GM12891 (cell line): Measurements from ENCODE around the gene BGLAP.
"Not testable (repeated sequence)": the region's sequence is repeated elsewhere in the genome, so short reads cannot be mapped to it uniquely, and the experiment has no call there.

Experiments
- DNase-seq: peaks from one replicate; pipeline ENCODE4 v3.0.0; 2011; ENCODE audit warnings: low spot score; ENCODE audit not compliant: insufficient read length
- FAIRE-seq: peaks from 2 replicates; lab custom pipeline; 2011; peaks lifted over from hg19 to GRCh38; lab: Jason Lieb, UNC
- PAX5 ChIP-seq: IDR thresholded peaks from 2 replicates; pipeline ENCODE4 v1.6.1; 2011; ENCODE audit warnings: low read length, moderate library complexity, mild to moderate bottlenecking; ENCODE audit not compliant: insufficient read depth, severe bottlenecking
- POLR2A ChIP-seq: IDR thresholded peaks from 2 replicates; pipeline ENCODE4 v1.6.1; 2011; ENCODE audit warnings: low read depth, low read length, control low read depth
- POLR2AphosphoS5 ChIP-seq: IDR thresholded peaks from 2 replicates; pipeline ENCODE4 v1.6.1; 2011; ENCODE audit warnings: low read depth, low read length, control low read depth
- POU2F2 ChIP-seq: IDR thresholded peaks from 2 replicates; pipeline ENCODE4 v1.6.1; 2011; ENCODE audit warnings: low read depth, mild to moderate bottlenecking, control low read depth, low read length, moderate library complexity
- SPI1 ChIP-seq: IDR thresholded peaks from 2 replicates; pipeline ENCODE4 v1.6.1; 2011; ENCODE audit warnings: low read depth, low read length, control low read depth
- TAF1 ChIP-seq: IDR thresholded peaks from 2 replicates; pipeline ENCODE4 v1.6.1; 2011; ENCODE audit warnings: low read depth, low read length, control low read depth

Gene BGLAP

DNA sequence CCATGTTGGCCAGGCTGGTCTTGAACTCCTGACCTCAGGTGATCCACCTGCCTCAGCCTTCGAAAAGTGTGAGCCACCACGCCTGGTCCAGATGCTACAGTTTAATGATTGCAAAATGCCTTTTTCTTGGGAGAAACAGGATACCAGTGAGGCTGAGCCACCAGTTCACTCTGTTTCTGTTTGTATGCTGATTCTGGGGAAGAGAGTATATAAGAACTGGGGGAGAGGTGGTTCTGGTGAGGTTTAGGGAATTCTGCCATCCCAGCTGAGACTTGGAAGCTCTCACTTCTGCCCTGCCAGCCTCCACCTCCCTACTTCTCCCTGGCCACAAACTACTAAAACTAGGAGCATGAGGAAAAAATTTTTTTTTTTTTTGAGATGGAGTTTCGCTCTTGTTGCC, 37.3 kb upstream of the BGLAP start:
- FAIRE-seq = no peak
- TF ChIP-seq TAF1 (no peak), SPI1 (no peak), PAX5 (no peak), POLR2A (no peak), POU2F2 (no peak), POLR2AphosphoS5 (no peak)
- no peak for DNase-seq

DNA sequence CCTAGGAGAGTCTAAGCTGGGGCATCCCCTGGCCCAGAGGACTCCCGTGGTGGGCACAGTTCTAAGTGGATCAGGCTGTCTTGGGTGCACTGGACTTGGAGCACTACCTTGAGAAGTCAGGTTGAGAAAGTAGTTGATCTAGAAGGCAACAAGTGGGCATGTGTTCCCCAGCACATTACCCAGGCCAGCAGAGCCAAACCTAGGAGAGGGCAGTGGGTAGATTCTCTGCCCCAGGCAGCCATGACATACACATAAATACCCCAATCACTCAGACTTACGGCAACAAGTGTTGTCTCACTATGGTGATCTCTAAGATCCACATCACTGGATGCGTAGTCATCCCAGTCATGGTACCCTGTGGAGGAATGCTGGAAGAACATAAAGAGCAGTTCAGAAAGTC, 30.7 kb upstream of the BGLAP start:
- no peak for TF ChIP-seq POU2F2
- no peak for TF ChIP-seq SPI1
- no peak for TF ChIP-seq POLR2A
- FAIRE-seq (no peak), DNase-seq (no peak)

DNA sequence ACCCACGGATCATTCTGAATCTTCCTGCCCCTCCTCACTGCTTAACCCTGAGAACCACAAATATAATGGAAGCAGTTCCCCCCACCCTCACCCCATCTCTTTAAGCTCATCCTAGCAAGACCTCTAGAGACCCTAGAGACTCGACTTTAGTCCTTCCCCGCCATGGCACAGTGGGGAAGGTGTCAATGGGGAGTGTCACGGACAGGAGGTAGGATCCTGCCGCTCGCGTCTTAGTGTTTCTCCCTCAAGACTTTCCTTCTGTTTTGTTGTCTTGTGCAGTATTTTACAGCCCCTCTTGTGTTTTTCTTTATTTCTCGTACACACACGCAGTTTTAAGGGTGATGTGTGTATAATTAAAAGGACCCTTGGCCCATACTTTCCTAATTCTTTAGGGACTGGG, 29.9 kb upstream of the BGLAP start:
- TF ChIP-seq PAX5 (no peak), POLR2A (no peak), POU2F2 (no peak), POLR2AphosphoS5 (no peak), TAF1 (no peak), SPI1 (no peak)
- no peak for DNase-seq
- no peak for FAIRE-seq

DNA sequence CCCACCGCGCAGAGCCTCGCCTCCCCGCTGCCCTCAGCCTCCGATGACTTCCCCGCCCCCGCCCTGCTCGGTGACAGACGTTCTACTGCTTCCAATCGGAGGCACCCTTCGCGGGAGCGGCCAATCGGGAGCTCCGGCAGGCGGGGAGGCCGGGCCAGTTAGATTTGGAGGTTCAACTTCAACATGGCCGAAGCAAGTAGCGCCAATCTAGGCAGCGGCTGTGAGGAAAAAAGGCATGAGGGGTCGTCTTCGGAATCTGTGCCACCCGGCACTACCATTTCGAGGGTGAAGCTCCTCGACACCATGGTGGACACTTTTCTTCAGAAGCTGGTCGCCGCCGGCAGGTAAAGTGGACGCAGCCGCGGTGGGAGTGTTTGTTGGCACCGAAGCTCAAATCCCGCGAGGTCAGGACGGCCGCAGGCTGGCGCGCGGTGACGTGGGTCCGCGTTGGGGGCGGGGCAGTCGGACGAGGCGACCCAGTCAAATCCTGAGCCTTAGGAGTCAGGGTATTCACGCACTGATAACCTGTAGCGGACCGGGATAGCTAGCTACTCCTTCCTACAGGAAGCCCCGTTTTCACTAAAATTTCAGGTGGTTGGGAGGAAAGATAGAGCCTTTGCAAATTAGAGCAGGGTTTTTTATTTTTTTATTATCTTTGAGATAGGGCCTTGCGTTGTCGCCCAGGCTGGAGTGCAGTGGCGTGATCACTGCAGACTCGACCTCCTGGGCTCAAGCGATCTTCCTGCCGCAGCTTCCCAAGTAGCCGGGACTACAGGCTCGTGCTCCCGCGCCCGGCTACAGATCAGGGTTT, 28.9 kb upstream of the BGLAP start, which contains the start of gene PMF1:
TSS of gene PMF1 (plus strand) at position 175 of the 811 bp plus-strand sequence. CDS start at position 184, 9 bp downstream.
- DNase-seq = peak; percentile 98
- FAIRE-seq = peak; percentile 20
- TF ChIP-seq TAF1 (peak; percentile 91), POLR2AphosphoS5 (peak; percentile 95), SPI1 (0 out of 2 replicates have a peak, but pooled peaks have one; percentile 6), POU2F2 (no peak; the same call in 1 of the 2 replicates), PAX5 (no peak), POLR2A (peak; percentile 85)

DNA sequence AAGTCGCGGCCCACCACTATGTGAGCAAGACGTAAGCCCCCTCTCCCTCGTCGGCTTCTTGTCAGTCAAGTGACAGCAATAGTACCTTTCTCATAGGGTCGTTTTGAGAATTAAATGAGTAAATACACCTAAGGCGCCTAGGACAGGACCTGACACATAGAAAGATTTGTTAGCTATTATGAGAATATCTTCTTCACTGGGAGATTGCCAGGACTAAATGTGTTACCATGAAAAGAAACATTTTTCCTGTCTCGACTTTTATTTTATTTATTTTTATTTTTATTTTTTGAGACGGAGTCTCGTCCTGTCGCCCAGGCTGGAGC, 28.4 kb upstream of the BGLAP start:
- DNase-seq (no peak), FAIRE-seq (no peak)
- TF ChIP-seq POLR2A (no peak), POU2F2 (no peak), TAF1 (no peak), PAX5 (no peak), POLR2AphosphoS5 (no peak), SPI1 (no peak)

DNA sequence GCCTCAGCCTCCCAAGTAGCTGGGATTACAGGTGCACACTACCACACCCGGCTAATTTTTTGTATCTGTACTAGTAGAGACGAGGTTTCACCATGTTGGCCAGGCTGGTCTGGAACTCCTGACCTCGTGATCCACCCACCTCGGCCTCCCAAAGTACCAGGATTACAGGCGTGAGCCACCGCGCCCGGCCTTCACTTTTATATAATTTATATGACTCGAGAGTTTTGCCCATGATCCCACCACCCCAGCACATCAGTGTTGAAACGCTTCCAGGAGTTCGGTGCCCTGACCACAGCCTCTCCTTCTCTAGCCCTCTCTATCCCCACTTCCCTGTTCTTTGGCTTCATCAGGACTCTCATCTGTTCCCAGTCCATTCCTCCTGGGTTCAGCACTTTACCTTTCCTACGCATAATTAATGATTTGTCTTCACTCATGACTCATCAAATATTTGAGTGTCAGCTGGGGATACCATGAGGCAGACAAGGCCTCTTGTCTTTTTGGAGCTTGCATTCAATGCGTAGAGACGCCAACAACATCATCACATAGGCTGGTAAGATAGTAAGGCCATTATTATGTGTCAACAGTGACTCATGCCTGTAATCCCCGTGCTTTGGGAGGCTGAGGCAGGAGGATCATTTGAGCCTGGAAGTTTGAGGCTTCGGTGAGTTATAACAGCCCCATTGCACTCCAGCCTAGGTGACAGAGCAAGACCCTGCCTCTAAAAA, 27.8 kb upstream of the BGLAP start:
- no peak for DNase-seq
- no peak for FAIRE-seq
- TF ChIP-seq PAX5 (no peak), TAF1 (no peak), POLR2A (no peak), POU2F2 (no peak), POLR2AphosphoS5 (no peak), SPI1 (no peak)

DNA sequence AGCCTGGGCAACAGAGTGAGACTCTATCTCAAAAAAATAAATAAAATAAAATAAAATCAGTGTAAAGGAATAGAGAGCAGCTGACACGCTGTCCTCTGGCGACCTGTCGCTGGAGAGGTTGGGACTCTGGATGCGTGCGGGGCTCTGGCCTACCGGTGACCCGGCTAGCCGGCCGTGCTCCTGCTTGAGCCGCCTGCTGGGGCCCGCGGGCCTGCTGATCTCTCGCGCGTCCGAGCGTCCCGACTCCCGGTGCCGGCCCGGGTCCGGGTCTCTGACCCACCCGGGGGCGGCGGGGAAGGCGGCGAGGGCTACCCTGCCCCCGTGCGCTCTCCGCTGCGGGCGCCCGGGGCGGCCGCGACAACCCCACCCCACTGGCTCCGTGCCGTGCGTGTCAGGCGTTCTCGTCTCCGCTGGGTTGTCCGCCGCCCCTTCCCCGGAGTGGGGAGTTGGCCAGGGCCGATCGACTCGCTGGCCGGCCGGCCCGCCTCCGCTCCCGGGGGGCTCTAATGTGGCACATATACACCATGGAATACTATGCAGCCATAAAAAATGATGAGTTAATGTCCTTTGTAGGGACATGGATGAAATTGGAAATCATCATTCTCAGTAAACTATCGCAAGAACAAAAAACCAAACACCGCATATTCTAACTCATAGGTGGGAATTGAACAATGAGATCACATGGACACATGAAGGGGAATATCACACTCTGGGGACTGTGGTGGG, 25.5 kb upstream of the BGLAP start:
- FAIRE-seq = peak; percentile 100
- DNase-seq = not testable (repeated sequence)

DNA sequence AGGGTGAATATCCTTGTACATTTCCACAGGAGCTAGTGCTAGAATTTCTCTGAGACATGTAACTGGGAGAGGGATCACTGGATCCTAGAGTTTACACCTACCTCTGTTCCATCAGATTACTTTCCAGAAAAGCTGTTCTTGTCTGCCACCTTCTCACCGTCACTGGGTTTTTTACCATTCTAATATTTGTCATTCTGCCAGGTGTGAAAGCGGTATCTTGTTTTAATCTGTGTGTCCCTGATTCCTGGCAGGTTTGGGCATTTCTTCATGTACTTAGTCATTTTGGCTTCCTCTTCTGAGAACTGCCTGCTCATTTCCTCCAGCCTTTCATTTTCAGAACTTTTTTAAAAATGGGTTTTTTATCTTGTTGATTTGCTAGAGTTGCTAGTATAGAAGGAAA, 24.1 kb upstream of the BGLAP start:
- FAIRE-seq = no peak
- no peak for DNase-seq
- TF ChIP-seq TAF1 (no peak), SPI1 (peak; percentile 54)

DNA sequence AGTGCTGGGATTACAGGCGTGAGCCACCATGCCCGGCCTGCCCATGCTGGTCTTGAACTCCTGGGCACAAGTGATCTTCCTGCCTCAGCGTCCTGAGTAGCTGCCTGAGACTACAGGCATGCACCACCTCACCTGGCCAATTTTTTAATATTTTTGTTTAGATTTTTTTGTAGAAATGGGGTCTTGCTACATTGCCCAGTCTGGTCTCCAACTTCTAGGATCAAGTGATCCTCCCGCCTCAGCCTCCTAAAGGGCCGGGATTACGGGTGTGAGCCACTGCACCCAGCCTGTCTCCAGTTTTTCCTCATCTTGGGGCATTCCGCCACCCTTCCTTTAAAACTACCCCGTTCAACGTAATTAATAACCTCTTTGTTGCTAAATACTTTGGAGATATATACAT, 21.8 kb upstream of the BGLAP start:
- no peak for FAIRE-seq
- TF ChIP-seq SPI1 (no peak), POLR2A (no peak), TAF1 (no peak), POU2F2 (no peak), POLR2AphosphoS5 (no peak), PAX5 (no peak)
- DNase-seq = no peak
